Measurements from ENCODE around the gene PAFAH1B2. TPM values are rescaled to one million over a fixed set of nuclear protein-coding genes. Genes with fewer than 3 reads are reported as not detected.

PAFAH1B2 gene
- total RNA-seq, 1 donor from 2014 or later: 78.7 TPM

DNA sequence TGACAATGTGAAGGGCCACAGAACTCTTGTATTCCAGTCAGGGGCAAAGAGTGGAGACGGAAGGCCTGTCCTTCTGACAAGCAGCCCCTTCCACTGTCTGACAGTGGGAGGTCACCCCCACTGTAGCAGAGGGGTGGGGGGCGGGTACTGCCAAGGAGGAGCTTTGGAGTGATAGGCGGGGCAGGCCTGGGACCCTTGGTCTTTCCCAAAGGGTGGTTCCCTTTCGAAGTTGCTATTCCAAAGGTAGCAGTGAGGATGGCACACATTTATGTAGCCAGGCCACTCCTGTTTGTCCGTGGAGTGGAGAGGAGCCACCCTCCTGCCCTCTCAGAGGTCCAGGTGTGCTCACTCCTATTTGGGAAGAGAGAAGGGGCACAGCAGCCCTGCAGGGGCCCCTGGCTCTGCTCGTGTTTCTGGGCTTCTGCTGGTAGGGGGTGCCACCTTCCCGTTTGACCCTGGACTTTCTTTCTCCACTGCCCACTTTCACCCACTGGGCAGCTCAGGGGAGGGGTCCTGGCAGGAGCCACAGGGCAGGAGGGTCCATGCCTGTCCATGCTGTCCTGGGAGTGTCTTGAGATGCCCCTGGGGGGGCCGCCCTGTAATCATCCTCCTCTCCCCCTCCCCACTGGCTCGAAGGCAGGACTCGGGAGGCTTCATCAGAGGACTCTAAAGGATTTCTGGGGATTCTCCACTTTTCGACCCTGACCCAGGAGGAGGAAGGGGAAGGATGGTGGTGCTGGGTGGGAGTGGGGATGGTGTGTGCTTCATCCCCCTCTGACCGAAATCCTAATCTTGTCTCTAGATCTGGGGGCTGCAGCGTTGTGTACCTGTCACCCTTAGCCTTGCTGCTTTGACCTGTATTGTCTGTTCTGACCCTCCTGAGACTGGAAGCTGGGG, 56.1 kb downstream of the PAFAH1B2 start:
- peaks cover 59% of the 10 kb centered on the region for H3K36me3 Mint-ChIP-seq (ENCODE audit: low read depth)
- ATAC-seq (ENCODE audit: low read depth) (no peak), DNase-seq (no peak)
- ChIA-PET POLR2A (interaction anchor here (0.7 to 2.0 kb wide), 2 partner anchors 11 to 851 kb away, joined by 3 to 11 read pairs; no protein-coding TSS in a partner anchor), CTCF (no interaction called here)
- H3K9me3 Mint-ChIP-seq: no peaks in the 10 kb centered on the region
- no peak overlapping the region for H3K27ac Mint-ChIP-seq
- intact Hi-C loops (cut with micrococcal nuclease): no loop called here
- no peak overlapping the region for H3K4me3 Mint-ChIP-seq
- TF ChIP-seq, protein P1, sequence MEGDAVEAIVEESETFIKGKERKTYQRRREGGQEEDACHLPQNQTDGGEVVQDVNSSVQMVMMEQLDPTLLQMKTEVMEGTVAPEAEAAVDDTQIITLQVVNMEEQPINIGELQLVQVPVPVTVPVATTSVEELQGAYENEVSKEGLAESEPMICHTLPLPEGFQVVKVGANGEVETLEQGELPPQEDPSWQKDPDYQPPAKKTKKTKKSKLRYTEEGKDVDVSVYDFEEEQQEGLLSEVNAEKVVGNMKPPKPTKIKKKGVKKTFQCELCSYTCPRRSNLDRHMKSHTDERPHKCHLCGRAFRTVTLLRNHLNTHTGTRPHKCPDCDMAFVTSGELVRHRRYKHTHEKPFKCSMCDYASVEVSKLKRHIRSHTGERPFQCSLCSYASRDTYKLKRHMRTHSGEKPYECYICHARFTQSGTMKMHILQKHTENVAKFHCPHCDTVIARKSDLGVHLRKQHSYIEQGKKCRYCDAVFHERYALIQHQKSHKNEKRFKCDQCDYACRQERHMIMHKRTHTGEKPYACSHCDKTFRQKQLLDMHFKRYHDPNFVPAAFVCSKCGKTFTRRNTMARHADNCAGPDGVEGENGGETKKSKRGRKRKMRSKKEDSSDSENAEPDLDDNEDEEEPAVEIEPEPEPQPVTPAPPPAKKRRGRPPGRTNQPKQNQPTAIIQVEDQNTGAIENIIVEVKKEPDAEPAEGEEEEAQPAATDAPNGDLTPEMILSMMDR (IDR thresholded peaks at IDR 0.05): no peak
- no peaks in the 10 kb centered on the region for H3K27me3 Mint-ChIP-seq
- peaks cover 33% of the 10 kb centered on the region for H3K4me1 Mint-ChIP-seq

DNA sequence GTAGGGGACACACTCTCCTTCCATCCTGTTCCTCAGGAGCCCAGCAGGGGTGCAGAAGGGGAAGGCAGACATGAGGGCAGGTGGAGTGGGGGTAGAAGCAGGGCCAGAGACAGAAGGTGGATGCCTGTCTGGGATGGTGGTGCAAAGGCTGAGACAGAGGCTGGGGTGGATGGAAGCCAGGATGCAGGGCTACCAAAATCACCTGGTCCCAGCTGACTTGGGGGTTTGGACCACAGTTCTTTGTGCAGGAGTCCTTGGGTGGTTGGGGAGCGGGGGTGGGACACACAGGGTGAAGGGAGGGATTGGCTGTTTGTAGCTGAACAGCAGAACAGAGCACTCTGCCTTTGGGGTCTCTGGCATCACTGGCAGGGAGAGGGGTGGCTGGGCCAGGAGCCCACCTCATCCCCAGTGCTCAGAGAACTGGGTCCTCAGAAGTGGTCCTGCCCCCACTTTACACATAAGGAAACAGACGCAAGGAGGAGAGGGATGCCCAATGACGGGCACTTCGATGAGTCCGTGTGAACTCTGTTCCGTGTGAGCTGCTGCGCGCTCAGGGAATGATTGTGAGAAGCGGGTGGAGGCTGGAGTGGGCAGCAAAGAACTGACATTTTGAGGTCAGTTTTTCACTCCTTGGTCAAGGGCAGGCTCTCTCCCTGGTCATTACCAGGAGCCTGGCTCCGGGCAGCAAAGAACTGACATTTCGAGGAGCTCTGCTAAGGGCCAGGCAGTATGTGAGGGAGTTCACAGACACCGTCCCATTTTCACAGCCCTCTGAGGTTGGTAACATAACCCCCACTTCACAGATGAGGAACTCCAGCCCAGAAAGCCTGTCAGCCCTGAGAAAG, 56.9 kb downstream of the PAFAH1B2 start:
- Mint-ChIP-seq H3K27me3 (no peaks in the 10 kb centered on the region), H3K27ac (no peak overlapping the region), H3K4me3 (no peak overlapping the region), H3K4me1 (peaks cover 31% of the 10 kb centered on the region), H3K36me3 (ENCODE audit: low read depth) (peaks cover 58% of the 10 kb centered on the region), H3K9me3 (no peaks in the 10 kb centered on the region)
- intact Hi-C loops (cut with micrococcal nuclease): no loop called here
- POLR2A ChIA-PET: interaction anchor here (0.8 to 2.0 kb wide), 3 partner anchors 12 to 25 kb away, joined by 3 to 11 read pairs (median 6); no protein-coding TSS in a partner anchor
- TF ChIP-seq, protein P1 (IDR thresholded peaks at IDR 0.05): no peak
- CTCF ChIA-PET: no interaction called here
- ATAC-seq (ENCODE audit: low read depth) (no peak), DNase-seq (no peak)

DNA sequence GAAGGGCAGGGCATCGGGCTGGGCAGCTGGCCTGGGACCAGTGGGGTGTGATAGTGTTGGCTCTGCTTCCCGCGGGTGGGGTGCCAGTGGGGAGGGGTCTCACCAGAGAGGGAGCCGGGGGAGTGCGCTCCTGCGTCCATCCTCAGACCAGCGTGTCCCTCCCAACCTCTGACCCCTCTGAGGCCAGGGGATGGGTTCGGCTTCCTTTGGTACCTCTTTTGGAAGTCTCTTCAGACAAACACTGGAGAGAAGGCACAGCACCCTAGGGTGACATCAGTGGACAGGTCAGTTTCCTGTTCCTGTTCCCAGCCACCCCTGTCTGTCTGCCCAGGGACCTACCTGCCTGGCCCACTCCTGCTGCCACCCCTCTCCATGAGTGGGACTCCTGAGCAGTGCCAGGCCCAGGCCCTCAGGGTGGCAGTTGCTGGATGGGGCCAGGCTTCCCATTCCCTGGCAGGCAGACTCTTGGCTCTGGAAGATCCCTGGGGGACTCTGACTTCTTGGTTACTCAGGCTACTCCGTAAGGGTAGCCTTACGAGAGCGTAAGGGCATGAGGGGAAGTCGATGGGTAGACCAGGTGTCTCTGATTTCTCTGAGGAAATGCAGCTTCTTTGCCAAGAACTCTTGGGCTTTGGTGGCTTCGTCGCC, 57.7 kb downstream of the PAFAH1B2 start:
- TF ChIP-seq, protein P1 (IDR thresholded peaks at IDR 0.05): no peak
- POLR2A ChIA-PET: interaction anchor here (0.8 to 2.0 kb wide), 4 partner anchors 9 to 24 kb away, joined by 3 to 11 read pairs (median 4); no protein-coding TSS in a partner anchor
- CTCF ChIA-PET: no interaction called here
- Mint-ChIP-seq H3K4me1 (peaks cover 31% of the 10 kb centered on the region), H3K4me3 (no peak overlapping the region), H3K36me3 (ENCODE audit: low read depth) (peaks cover 53% of the 10 kb centered on the region), H3K9me3 (no peaks in the 10 kb centered on the region), H3K27ac (no peak overlapping the region), H3K27me3 (no peaks in the 10 kb centered on the region)
- DNase-seq (no peak), ATAC-seq (ENCODE audit: low read depth) (no peak)
- intact Hi-C loops (cut with micrococcal nuclease): loop anchor here (2.0 kb wide), 1 partner anchor 13 kb away; no protein-coding TSS in a partner anchor

DNA sequence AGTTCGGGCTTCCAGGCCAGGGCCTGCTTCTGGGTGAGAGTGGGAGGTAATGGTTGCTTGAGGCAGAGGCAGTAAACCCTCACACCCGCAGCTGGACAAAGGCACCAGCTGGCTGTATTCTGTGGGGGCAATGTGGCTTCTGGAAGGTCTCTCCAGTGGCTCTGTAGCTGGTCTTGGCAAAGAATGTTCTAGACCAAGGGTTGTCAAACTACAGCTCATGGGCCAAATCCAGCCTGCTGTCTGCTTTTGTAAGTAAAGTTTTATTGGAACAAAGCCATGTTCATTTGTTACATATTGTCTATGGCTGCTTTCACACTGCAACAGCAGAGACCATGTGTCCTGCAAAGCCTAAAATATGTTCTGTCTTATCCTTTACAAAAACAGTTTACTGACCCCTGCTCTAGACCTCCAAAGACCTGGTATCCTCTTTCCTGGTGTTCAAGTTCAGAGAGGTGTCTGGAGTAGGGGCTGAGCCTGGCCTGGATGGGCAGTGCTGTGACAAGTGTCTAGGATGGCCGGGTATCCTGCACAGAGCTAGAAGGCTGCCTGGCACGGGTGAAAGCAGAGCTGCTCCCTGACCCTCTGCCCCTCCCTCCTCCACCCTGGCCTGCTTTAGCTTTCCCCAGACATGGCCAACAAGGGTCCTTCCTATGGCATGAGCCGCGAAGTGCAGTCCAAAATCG, 58.4 kb downstream of the PAFAH1B2 start:
- no peak for DNase-seq
- Mint-ChIP-seq H3K4me3 (no peak overlapping the region), H3K36me3 (ENCODE audit: low read depth) (peaks cover 48% of the 10 kb centered on the region), H3K27me3 (no peaks in the 10 kb centered on the region), H3K9me3 (no peaks in the 10 kb centered on the region), H3K4me1 (peaks cover 27% of the 10 kb centered on the region), H3K27ac (no peak overlapping the region)
- POLR2A ChIA-PET: interaction anchor here (0.6 to 2.0 kb wide), 6 partner anchors 8 to 310 kb away, joined by 3 to 11 read pairs (median 4); no protein-coding TSS in a partner anchor
- no peak for ATAC-seq (ENCODE audit: low read depth)
- intact Hi-C loops (cut with micrococcal nuclease): loop anchor here (2.0 kb wide), 1 partner anchor 14 kb away; no protein-coding TSS in a partner anchor
- TF ChIP-seq, protein P1 (IDR thresholded peaks at IDR 0.05): no peak
- CTCF ChIA-PET: interaction anchor here (0.7 to 1.7 kb wide), 3 partner anchors 13 to 25 kb away, joined by 3 to 5 read pairs (median 4); no protein-coding TSS in a partner anchor

Data from activated B cell treated with CpG ODN at 0.5 μM for 24 hours (primary cell).